H9 (cell line): Measurements from ENCODE around the gene DPY30. TPM values are rescaled to one million over a fixed set of nuclear protein-coding genes. Genes with fewer than 3 reads are reported as not detected.

ENCODE experiments used
- DNase-seq: peaks from one replicate; pipeline ENCODE4 v3.0.0-alpha.2; 2017
- H2AFZ ChIP-seq: one replicate; pipeline ENCODE4 v1.6.1; 2013; ENCODE audit warnings: mild to moderate bottlenecking, low read length, control low read depth, moderate library complexity
- H2AK5ac ChIP-seq: 2 replicates; pipeline ENCODE4 v1.6.1; 2013; ENCODE audit warnings: low read length, control low read depth, mixed read lengths; ENCODE audit not compliant: insufficient read length
- H2BK120ac ChIP-seq: one replicate; pipeline ENCODE4 v1.6.1; 2013; ENCODE audit warnings: low read depth, mild to moderate bottlenecking, low read length, control low read depth, inconsistent platforms; ENCODE audit not compliant: poor library complexity, severe bottlenecking
- H2BK12ac ChIP-seq: 2 replicates; pipeline ENCODE4 v1.6.1; 2013; ENCODE audit warnings: low read length, control low read depth, mixed read lengths, low read depth; ENCODE audit not compliant: insufficient read length
- H2BK15ac ChIP-seq: 2 replicates; pipeline ENCODE4 v1.6.1; 2013; ENCODE audit warnings: low read depth, low read length, control low read depth
- H2BK20ac ChIP-seq: one replicate; pipeline ENCODE4 v1.6.1; 2013; ENCODE audit warnings: low read depth, mild to moderate bottlenecking, low read length, control low read depth, inconsistent platforms; ENCODE audit not compliant: poor library complexity, severe bottlenecking
- H2BK5ac ChIP-seq: 2 replicates; pipeline ENCODE4 v1.6.1; 2013; ENCODE audit warnings: low read length, control low read depth, mixed read lengths; ENCODE audit not compliant: insufficient read length
- H3K14ac ChIP-seq: 2 replicates; pipeline ENCODE4 v1.6.1; 2013; ENCODE audit warnings: low read length, control low read depth; ENCODE audit not compliant: insufficient read depth
- H3K18ac ChIP-seq: 2 replicates; pipeline ENCODE4 v1.6.1; 2013; ENCODE audit warnings: low read depth, mild to moderate bottlenecking, mixed read lengths, low read length, control low read depth; ENCODE audit not compliant: insufficient read length
- H3K23ac ChIP-seq: 2 replicates; pipeline ENCODE4 v1.6.1; 2013; ENCODE audit warnings: low read length, control low read depth, mixed read lengths, low read depth; ENCODE audit not compliant: insufficient read length
- H3K23me2 ChIP-seq: 2 replicates; pipeline ENCODE4 v1.6.1; 2013; ENCODE audit warnings: low read depth, mild to moderate bottlenecking, mixed read lengths, low read length, control low read depth; ENCODE audit not compliant: insufficient read length, poor library complexity, severe bottlenecking
- H3K27ac ChIP-seq: 2 replicates; pipeline ENCODE4 v1.5.1; 2013; ENCODE audit warnings: low read length, control low read depth, mixed read lengths, low read depth; ENCODE audit not compliant: insufficient read length
- H3K27me3 ChIP-seq: 2 replicates; pipeline ENCODE4 v1.6.1; 2013; ENCODE audit warnings: low read length, control low read depth, inconsistent platforms; ENCODE audit not compliant: insufficient read depth
- H3K4ac ChIP-seq: 2 replicates; pipeline ENCODE4 v1.6.1; 2013; ENCODE audit warnings: low read depth, mild to moderate bottlenecking, control low read depth, inconsistent platforms, low read length, moderate library complexity
- H3K4me1 ChIP-seq: 2 replicates; pipeline ENCODE4 v1.6.1; 2013; ENCODE audit warnings: low read length, control low read depth, inconsistent platforms; ENCODE audit not compliant: insufficient read depth
- H3K4me2 ChIP-seq: 2 replicates; pipeline ENCODE4 v1.6.1; 2013; ENCODE audit warnings: low read length, control low read depth, mixed read lengths; ENCODE audit not compliant: insufficient read length, insufficient read depth
- H3K56ac ChIP-seq: 2 replicates; pipeline ENCODE4 v1.6.1; 2013; ENCODE audit warnings: low read depth, mild to moderate bottlenecking, mixed read lengths, low read length, control low read depth; ENCODE audit not compliant: insufficient read length
- H3K79me1 ChIP-seq: 2 replicates; pipeline ENCODE4 v1.6.1; 2013; ENCODE audit warnings: low read depth, mild to moderate bottlenecking, moderate library complexity, low read length, control low read depth, inconsistent platforms; ENCODE audit not compliant: insufficient read depth, poor library complexity, severe bottlenecking
- H3K79me2 ChIP-seq: 2 replicates; pipeline ENCODE4 v1.6.1; 2013; ENCODE audit warnings: low read length, control low read depth, inconsistent platforms; ENCODE audit not compliant: insufficient read depth
- H3K9ac ChIP-seq: 2 replicates; pipeline ENCODE4 v1.6.1; 2013; ENCODE audit warnings: low read length, control low read depth, mixed read lengths; ENCODE audit not compliant: insufficient read length; ENCODE audit errors: extremely low read depth
- H3K9me3 ChIP-seq: one replicate; pipeline ENCODE4 v1.6.1; 2013; ENCODE audit warnings: low read depth, low read length, inconsistent platforms; ENCODE audit not compliant: control insufficient read depth
- H3T11ph ChIP-seq: one replicate; pipeline ENCODE4 v1.6.1; 2013; ENCODE audit warnings: mild to moderate bottlenecking, low read length, control low read depth, inconsistent platforms
- H4K20me1 ChIP-seq: one replicate; pipeline ENCODE4 v1.6.1; 2013; ENCODE audit not compliant: control insufficient read depth, insufficient read length, insufficient read depth
- H4K5ac ChIP-seq: 2 replicates; pipeline ENCODE4 v1.6.1; 2013; ENCODE audit warnings: low read depth, mild to moderate bottlenecking, mixed read lengths, low read length, control low read depth; ENCODE audit not compliant: insufficient read length
- H4K8ac ChIP-seq: replicated peaks from 2 replicates; pipeline ENCODE4 v1.6.1; 2013; ENCODE audit warnings: low read length, control low read depth, mixed read lengths, low read depth; ENCODE audit not compliant: insufficient read length
- H4K91ac ChIP-seq: 2 replicates; pipeline ENCODE4 v1.6.1; 2013; ENCODE audit warnings: low read depth, mild to moderate bottlenecking, moderate library complexity, mixed read lengths, low read length, control low read depth; ENCODE audit not compliant: insufficient read length
- H3K27ac Mint-ChIP-seq, 3 experiments: 2 replicates in 2 of 3; 3 replicates in 1 of 3; pipeline ENCODE4 v1.8.0; 2020 to 2021; ENCODE audit warnings: mixed read lengths in 3 of 3, mild to moderate bottlenecking in 1 of 3, moderate library complexity in 1 of 3
- H3K27me3 Mint-ChIP-seq: 2 replicates; pipeline ENCODE4 v1.8.0; 2021; ENCODE audit warnings: low read depth, mild to moderate bottlenecking, moderate library complexity, mixed read lengths
- H3K36me3 Mint-ChIP-seq, 3 experiments: 2 replicates in 2 of 3; 3 replicates in 1 of 3; pipeline ENCODE4 v1.8.0; 2020 to 2021; ENCODE audit warnings: low read depth in 3 of 3, mixed read lengths in 3 of 3; ENCODE audit not compliant: insufficient read depth in 1 of 3
- H3K4me1 Mint-ChIP-seq, 2 experiments: 2 replicates each; pipeline ENCODE4 v1.8.0; 2020; ENCODE audit warnings: mixed read lengths in 2 of 2
- H3K4me3 Mint-ChIP-seq, 2 experiments: 2 replicates in 1 of 2; 3 replicates in 1 of 2; pipeline ENCODE4 v1.8.0; 2020 to 2021; ENCODE audit warnings: mild to moderate bottlenecking in 2 of 2, mixed read lengths in 2 of 2, moderate library complexity in 1 of 2
- H3K9me3 Mint-ChIP-seq, 2 experiments: 2 replicates in 1 of 2; 3 replicates in 1 of 2; pipeline ENCODE4 v1.8.0; 2020; ENCODE audit warnings: mild to moderate bottlenecking in 2 of 2, mixed read lengths in 2 of 2, moderate library complexity in 1 of 2
- CTCF ChIP-seq: fragments of 200-600 bp; sonication (generic); conservative IDR thresholded peaks from 3 replicates; pipeline ENCODE4 v1.8.0; 2021; ENCODE audit warnings: antibody characterized with exemption, mild to moderate bottlenecking
- WGBS: extraction: QIAGEN DNeasy Blood & Tissue Kit; methylation state at CpG from one replicate; pipeline ENCODE4 v1.1.7; 2013; ENCODE audit warnings: missing lambda C conversion rate, low lambda C conversion rate, mixed read lengths; ENCODE audit not compliant: insufficient read length; ENCODE audit errors: extremely low coverage; 5-methylcytosine and 5-hydroxymethylcytosine counted together
- total RNA-seq: library from RNA; stranded (reverse); gene quantifications from 2 replicates; pipeline ENCODE4 v1.2.1, GENCODE V29; 2021

Gene DPY30
- total RNA-seq, 1 experiment from 2014 or later: 148 TPM

GRCh38 chr2:32061430-32061829 lies 21.8 kb upstream of the DPY30 start:
- Histone ChIP-seq H2BK15ac (no peak overlapping the region), H2AK5ac (no peak overlapping the region), H3K14ac (no peak overlapping the region), H3K27me3 (no peaks in the 10 kb centered on the region), H3K4ac (no peak overlapping the region), H3K4me2 (no peak overlapping the region), H4K20me1 (no peaks in the 10 kb centered on the region), H4K91ac (no peak overlapping the region), H4K8ac (no peak overlapping the region), H2BK20ac (no peak overlapping the region), H3T11ph (no peak overlapping the region), H3K23ac (no peak overlapping the region), H3K9me3 (no peaks in the 10 kb centered on the region), H3K79me1 (no peaks in the 10 kb centered on the region), H2BK5ac (no peak overlapping the region), H3K4me1 (no peaks in the 10 kb centered on the region), H3K27ac (no peak overlapping the region), H2BK120ac (no peak overlapping the region), H2BK12ac (no peak overlapping the region), H3K56ac (no peak overlapping the region), H3K9ac (no peak overlapping the region), H4K5ac (no peak overlapping the region), H3K18ac (no peak overlapping the region), H3K23me2 (peaks cover 3% of the 10 kb centered on the region), H2AFZ (no peak overlapping the region), H3K79me2 (no peaks in the 10 kb centered on the region)
- Mint-ChIP-seq H3K27me3 (no peaks in the 10 kb centered on the region), H3K36me3 (peaks cover 0 to 5% (median 4%) of the 10 kb centered on the region in 3 experiments; a peak in 5 of 7 replicates), H3K4me3 (peak overlapping the region in 1 of 2 experiments; percentile 63; a peak in 2 of 5 replicates), H3K27ac (peak overlapping the region in 1 of 3 experiments; percentile 70; a peak in 1 of 7 replicates), H3K4me1 (peaks cover 11 to 13% of the 10 kb centered on the region in 2 experiments), H3K9me3 (no peaks in the 10 kb centered on the region)
- TF ChIP-seq CTCF: no peak
- DNase-seq: no peak
- WGBS: no CpG with 5 or more reads among the region's 8 CpGs
